Raji (cell line): ENCODE data around the gene RGL1.

Experiments used
- POLR2A ChIP-seq: IDR thresholded peaks from 2 replicates; pipeline ENCODE4 v1.6.1; 2011; ENCODE audit warnings: low read depth, low read length, control low read depth; ENCODE audit not compliant: insufficient read depth

The RGL1 gene

DNA sequence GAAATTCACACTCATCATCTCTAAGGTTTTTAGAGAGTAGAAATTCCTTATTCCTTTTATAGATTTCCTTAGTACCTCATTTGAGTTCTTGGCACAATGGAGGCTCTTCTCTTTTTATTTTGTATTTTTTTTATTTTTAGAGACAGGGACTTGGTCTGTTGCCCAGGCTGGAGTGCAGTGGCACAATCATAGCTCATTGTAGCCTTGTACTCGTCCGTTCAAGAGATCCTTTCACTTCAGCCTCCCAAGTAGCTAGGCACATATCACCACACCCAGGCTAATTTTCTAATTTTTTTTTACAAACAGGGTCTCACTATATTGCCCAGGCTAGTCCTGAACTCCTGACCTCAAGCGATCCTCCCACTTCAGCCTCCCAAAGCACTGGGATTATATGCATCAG is 29.6 kb downstream of the RGL1 start:
- TF ChIP-seq POLR2A, result no peak

DNA sequence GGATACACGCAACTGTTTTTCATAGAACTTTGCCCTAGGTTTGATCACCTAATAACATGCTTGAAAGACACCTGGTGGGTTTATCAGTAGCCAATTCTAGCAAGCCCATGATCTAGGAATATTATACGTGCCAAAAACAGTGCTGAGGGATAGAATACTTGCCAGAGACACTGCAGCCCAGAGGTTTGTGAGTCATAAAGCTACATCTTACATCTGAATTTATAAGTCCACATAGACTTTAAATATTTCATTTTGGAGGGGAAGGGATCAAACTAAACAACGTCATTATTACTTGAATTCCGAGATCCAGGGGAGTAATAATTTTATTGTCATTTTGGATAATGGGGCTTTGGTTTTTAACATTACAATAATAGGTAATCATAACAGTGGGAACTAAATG is 31.7 kb downstream of the RGL1 start:
- TF ChIP-seq POLR2A, result no peak

DNA sequence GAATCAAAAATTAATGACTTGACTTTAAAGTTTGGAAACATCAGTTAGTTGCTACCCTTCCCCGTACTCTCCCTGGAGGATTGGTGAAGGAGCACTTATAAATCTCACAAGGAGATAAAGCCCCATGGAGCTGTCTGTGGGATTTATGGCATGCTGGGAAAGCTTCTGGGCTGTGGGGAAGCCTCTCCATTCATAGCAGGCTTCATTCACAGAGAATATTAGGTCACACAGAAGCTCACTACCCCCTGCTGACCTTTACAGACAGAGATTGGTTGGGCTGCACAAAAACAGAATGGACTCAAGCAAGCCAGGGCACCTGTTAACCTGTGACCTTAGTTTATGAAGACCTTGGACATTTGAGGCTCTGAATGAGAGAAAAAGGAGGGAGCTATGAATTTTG is 32.1 kb downstream of the RGL1 start:
- TF ChIP-seq POLR2A, result no peak

DNA sequence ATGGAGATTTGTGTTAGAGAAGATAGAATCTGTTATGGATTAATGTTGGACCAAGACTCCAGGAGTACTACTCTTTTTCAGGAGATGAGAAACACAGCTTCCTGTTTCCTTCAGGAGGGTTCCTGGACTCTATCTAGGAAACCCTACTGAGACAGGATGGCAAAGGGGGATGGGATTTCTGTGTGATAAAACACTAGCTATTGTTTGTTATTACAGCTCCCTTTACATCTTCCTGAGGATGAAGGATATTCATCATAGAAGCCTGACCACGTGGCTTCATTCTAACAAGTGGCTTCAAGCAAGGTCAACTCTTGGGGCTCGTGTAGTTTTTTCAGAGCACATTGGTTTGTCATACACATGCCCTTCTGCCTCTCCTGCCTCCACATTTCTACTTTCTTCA is 33.3 kb downstream of the RGL1 start:
- TF ChIP-seq POLR2A, result no peak

DNA sequence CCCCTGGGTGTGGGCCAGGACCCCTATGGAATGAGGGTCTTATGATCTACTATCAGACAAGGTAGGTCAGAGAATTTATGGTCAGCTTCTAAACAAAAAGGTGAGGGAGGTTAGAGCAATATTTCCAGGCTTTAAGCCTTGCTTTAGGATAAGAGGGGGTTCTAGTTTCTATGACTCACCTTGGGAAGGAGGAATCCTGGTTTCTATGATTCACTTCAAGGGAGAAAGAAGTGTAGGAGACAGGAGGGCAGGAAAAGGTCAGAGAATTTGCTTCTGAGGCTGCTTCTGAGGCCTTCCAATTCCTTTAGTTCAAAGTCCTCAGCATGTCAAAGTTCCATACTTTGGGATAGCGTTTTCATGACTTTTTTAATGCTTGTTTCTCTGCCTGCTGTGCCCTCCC is 35.2 kb downstream of the RGL1 start:
- TF ChIP-seq POLR2A, result no peak

DNA sequence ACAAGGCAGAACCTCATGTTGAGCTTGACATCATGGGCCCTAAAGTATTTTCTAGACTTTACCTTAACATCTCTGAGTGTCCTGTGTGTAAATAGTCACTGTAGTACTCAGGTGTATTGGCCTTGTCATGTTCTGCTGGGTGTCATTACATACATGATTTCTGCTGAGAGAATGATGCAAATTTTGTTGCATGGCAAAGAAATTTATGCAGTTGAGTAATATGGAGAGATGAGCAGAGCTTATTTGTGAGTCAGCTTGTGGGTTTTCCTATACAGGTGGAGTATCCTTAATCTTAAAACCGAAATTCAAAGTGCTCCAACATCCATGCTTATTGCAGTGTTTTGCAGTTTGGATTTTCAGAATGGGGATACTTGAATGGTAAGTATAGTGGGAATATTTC is 36.6 kb downstream of the RGL1 start:
- TF ChIP-seq POLR2A, result no peak

DNA sequence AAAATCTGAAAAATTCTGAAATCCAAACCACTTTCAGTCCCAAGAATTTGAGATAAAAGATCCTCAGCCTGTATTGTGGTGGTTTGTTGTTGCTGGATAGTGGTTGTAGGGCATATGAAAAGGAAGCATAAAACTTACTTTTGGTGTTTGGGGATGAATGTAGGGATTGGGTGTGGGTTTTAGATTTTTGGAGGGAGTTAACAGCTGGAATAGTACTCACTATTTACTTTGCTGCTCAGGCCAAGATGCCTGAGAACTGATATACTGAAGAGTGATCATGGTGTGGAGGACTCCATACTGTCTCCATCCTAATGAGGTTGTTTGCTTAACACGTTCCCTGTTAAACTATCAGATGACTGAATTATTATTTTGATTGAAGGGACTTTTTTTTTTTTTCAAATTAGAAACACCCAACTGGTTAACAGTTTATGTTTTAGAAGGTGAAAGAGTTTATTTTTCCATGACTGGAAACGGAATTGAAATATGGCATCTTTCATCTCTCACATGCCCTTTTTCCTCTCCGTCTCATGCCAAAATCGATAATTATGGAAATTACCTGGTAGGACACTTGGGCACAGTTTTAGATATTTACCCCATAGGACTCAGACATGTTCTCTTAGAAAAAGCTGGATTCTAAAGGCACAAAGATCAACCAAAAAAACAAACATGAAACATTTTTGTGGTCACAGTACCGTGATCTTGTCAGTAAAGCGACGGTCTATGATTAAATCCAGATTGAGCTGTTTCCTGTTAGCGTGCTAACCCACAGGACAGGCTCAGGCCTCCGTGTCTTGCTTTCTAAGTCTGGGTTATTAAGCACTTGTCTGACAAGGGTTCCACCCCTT is 37.3 kb downstream of the RGL1 start:
- TF ChIP-seq POLR2A, result no peak

DNA sequence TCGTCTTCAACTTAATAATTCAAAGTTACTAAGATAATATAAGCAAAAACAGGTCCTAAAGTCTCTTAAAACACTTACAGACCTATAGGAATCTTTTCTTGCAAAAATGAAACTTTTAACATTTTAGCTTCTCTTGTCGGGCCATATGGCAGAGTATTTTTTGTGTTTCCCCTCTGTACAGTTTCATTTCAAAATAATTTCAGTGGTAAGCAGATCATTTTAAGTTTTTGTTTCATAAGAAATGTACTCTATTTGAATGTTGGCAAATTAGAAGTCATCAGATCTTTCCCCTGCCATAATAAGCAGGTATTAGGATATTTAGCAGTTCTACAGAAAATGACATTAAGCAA is 37.9 kb downstream of the RGL1 start:
- TF ChIP-seq POLR2A, result no peak

DNA sequence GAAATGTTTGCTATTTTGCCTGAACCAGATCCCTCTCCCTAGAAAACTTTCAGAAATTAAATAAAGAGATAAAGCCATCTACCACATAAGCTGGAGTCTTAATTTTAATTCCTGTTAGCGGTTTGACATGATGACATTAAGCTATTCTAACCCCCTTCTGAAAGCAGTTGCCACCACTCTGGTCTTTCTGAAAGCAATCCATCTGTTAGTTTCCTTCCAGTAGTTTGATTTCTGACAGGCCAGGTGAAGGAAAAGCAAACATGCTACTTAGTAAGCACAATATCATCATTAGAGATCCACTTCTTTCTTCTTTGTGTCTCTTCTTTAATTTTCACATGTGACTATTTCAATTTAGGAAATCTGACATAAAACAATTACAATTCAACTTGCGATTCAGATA is 39.9 kb downstream of the RGL1 start:
- no peak for TF ChIP-seq POLR2A

DNA sequence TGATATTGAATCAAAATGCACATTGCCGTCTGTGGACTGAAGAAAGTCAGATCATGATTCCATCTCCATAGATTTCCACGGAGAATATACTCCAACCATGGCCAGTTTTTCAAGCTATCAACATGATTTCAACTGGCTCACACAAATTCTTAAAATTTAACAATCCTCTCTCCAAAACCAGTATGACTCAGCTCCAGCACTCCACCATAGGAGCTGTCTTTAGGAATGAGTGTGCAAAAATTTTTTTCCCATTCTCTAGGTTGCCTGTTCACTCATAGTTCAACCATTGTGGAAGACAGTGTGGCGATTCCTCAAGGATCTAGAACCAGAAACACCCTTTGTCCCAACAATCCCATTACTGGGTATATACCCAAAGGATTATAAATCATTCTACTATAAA is 40.8 kb downstream of the RGL1 start:
- TF ChIP-seq POLR2A, result no peak

DNA sequence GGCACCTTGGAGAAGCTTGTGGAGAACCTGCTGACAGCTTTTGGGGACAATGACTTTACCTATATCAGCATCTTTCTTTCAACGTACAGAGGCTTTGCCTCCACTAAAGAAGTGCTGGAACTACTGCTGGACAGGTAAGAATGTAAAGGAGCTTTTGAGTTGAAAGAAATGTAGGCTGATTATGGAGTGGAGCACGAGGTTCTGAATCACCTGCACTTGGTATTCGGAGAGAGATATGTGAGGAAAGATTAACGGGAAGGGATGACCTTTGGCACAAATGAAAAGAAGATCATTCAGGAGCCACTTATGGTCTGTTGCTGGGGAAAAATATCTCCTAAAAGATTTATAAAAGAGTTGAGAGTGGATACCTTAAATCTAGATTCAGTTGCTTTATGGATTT is 42.7 kb downstream of the RGL1 start:
- TF ChIP-seq POLR2A, result no peak

DNA sequence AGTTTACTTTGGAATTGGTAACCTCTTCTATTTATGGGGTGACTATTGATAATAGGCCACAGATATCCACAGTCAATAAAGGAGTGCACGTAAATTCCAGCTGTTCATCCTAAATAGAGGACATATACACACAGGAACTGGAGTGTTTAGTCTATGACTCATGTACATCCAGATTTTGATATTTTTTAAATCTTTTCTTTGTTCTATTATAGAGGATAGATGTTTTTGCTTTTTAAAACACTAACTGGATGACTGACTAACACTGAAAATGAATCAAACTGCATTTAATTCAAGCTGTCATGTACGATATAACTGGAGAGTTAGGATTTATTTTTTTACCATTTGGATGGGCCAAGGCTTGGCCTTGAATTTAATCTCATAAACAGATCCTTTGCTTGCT is 45.9 kb downstream of the RGL1 start:
- no peak for TF ChIP-seq POLR2A

DNA sequence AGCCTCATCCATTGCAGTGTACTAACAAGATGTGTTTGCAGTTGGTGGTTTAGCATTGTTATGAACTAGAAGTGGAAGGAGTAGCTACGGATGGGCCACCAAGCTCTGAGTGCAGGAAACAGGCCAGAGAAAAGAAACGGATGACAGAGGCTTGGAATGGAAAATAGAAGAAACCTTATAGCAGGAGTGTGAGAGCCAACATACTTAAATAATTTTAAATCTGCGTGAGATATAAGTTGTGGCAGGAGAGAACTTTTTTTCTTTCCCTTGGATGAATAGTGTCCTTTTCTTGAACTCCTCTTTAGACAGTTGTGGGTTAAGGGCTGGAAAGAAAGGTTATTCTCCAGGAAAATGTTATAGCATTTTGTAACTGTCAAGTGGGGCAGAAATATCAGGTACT is 54.2 kb downstream of the RGL1 start:
- TF ChIP-seq POLR2A, result no peak

DNA sequence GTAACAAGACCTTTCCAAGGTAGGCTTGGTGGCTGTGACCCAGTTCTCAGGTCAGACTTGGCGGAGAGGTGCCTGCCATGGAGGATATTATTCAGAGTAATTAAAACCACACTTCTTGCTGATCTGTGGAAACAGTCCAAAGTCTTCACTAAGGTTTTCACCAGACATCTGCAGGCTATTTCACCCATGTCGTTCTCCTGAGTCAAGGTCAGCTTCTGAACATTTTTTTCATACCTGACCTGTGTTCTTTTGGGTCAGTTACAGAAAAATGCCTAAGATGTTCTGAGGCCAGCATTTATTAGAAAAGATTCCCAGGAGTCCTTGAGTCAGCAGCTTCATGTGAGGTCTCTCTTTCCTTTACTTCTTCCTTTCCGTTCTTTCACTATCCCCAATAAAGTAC is 54.9 kb downstream of the RGL1 start:
- TF ChIP-seq POLR2A, result no peak

DNA sequence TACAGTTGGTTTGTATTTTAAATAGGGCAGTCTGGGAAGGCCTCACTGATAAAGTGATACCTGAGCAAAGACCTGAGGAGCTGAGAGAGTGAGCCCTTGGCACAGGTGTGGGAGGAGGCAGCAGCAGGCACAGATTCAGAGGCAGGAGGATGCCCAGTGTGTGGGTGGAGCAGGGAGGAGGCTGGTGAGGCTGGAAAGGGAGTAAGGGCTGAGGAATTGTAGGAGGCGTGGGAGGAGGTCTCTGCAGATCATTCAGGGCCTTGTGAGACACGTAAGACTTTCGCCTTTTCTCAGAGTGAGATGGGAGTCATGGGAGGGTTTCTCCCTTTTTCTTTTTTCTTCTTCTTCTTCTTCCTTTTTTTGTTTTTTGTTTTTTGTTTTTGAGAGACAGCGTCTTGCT is 58.0 kb downstream of the RGL1 start:
- TF ChIP-seq POLR2A, result no peak

DNA sequence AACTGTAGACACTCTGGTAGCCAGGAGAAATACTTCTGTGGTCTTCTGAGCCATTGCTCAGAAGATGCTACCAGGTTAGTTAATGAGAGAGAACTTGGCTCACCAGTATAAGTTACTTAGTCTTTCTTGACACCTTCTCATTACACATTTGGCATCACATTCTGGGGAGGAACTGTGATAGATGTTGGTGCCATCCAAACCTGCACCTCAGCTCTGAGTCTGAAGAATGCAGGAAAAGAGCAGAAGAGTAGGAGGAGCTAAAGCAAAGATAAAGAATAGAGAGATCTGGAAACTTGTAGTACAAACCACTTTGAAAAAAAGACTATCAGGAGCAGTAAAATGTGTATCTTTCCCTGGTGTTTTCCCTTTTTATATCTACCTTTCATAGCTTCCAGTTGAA is 58.9 kb downstream of the RGL1 start:
- TF ChIP-seq POLR2A, result no peak

DNA sequence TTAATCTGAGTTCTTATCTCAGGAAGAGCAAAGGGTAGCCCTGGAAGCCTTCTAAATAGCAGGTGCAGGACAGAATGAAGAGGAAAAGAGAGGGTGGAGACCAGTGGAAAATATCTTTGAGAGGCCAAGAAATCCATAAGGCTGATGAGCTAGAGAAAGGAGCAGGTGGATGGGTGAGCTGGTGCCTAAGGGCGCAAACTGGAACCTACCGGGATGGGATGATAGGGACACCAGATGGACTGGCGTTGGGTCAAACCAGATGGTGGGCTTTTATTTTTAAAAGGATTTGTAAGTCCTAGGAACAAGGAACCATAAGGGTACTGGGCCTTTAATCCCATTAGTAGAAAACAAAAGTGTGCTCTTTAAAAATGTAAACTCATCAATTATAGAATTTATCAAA is 59.7 kb downstream of the RGL1 start:
- TF ChIP-seq POLR2A, result no peak

DNA sequence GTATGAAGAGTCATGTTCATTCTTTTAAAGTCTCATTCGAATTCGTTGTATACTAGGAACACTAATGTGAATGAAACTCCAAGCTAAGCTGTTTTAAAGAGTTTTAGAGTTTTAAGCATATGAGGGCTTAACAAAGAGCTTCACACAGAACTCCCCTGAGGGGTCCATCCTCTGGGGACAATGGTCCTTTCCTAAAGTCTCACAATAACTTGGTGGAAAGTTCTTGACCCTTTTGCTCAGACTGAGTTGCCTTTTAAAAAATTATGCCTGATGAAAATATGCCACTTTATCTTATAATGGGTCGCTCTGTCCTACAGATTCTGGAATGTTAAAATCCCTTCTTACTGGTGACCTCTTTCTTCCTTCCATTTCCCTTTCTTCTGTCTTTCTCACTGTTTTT is 64.3 kb downstream of the RGL1 start:
- no peak for TF ChIP-seq POLR2A

DNA sequence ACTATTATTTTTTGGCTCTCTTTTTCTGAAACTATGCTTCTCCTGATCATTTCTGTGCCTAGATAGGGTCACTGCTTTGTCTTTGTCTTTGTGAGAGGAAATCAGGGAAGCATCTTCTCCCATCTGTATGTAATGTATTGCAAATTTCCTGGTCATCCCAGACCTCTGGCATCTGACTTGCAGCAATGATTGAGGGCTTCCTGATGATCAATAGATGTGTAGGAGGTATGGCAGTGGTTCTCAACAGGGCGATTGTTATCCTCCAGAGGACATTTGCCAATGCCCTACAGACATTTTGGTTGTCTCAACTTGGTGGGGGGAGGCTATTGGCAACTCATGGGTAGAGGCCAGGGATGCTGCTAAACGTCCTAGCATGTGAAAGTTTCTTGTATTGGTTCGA is 64.7 kb downstream of the RGL1 start:
- no peak for TF ChIP-seq POLR2A
